Breast epithelium (tissue), 4 donors: ENCODE data around the gene CPPED1. TPM values are rescaled to one million over a fixed set of nuclear protein-coding genes. Genes with fewer than 3 reads are reported as not detected.

Experiments used
- DNase-seq, 2 donors: peaks; one replicate each; pipeline ENCODE4 v3.0.0-alpha.2; 2019; ENCODE audit warnings: low spot score in 2 of 2
- H3K27ac ChIP-seq, 2 donors: fragments of 200-600 bp; sonication (generic) in 1 of 2; one replicate each; pipeline ENCODE4 v1.5.1; 2016 to 2019; ENCODE audit warnings: mild to moderate bottlenecking in 1 of 2
- H3K27me3 ChIP-seq, 2 donors: fragments of 200-600 bp; sonication (generic) in 1 of 2; one replicate each; pipeline versions ENCODE4 v1.5.1 to v1.6.0; 2017 to 2019; ENCODE audit warnings: control low read depth in 1 of 2, mild to moderate bottlenecking in 1 of 2
- H3K36me3 ChIP-seq: fragments of 200-600 bp; one replicate; pipeline ENCODE4 v1.5.1; 2019
- H3K4me1 ChIP-seq, 2 donors: fragments of 200-600 bp; sonication (generic); one replicate each; pipeline ENCODE4 v1.5.1; 2016 to 2019; ENCODE audit warnings: control low read depth in 1 of 2
- H3K4me3 ChIP-seq, 3 donors: fragments of 200-600 bp; sonication (generic); 1 replicate in 2 of 3; 2 replicates in 1 of 3; pipeline ENCODE4 v1.5.1; 2016 to 2019; ENCODE audit warnings: mild to moderate bottlenecking in 3 of 3, moderate library complexity in 2 of 3
- H3K9me3 ChIP-seq, 2 donors: fragments of 200-600 bp; sonication (generic) in 1 of 2; one replicate each; pipeline ENCODE4 v1.5.1; 2016 to 2019; ENCODE audit warnings: control low read depth in 1 of 2
- POLR2A ChIP-seq: fragments of 450-650 bp; IDR thresholded peaks from one replicate; pipeline ENCODE4 v1.6.1; 2016; ENCODE audit warnings: antibody characterized with exemption, mild to moderate bottlenecking, moderate library complexity
- POLR2AphosphoS5 ChIP-seq, 3 donors: sonication (generic); formaldehyde crosslinking; IDR thresholded peaks; one replicate each; pipeline ENCODE4 v1.6.1; 2017; ENCODE audit warnings: antibody characterized with exemption in 3 of 3
- intact Hi-C: fragments of 100-400 bp; cut with DNase I; formaldehyde crosslinking; loops from one replicate; pipeline ENCODE4 v1.15.1; 2023; ENCODE audit warnings: low total_unique reads
- total RNA-seq, 3 donors: library from RNA; depleted of rRNA; stranded (reverse); fragments of >200 nt; gene quantifications; one replicate each; pipeline ENCODE4 v1.1.0, GENCODE V29; 2016
- TF ChIP-seq, protein P1 (sequence below), 3 donors: fragments of 450-650 bp; IDR thresholded peaks; one replicate each; pipeline ENCODE4 v1.5.1; 2016 to 2017; ENCODE audit warnings: antibody characterized with exemption in 3 of 3, mild to moderate bottlenecking in 3 of 3, moderate library complexity in 3 of 3

CPPED1 gene
- total RNA-seq, 3 donors from 2014 or later: 9.2 to 23.0 (median 16.4) TPM

DNA sequence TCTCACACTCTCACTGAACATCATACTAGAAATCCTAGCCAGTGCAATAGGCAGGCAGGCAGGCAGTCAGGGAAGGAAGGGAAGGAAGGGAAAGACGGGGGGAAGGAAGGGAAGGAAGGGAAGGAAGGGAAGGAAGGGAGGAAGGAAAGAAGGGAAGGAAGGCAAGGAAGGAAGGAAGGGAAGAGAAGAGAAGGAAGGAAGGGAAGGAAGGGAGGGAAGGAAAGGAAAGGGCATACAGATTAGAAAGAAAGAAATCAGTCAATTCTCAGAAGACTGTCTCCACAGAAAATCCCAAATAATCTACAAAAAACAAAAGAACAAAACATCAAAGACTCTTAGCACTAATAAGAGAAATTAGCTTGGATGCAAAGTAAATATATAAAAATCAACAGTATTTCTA is 93.9 kb downstream of the CPPED1 start:
- intact Hi-C loops: no loop called here
- no peaks in the 10 kb centered on the region for H3K27me3 ChIP-seq
- no peak for DNase-seq
- H3K36me3 ChIP-seq: no peaks in the 10 kb centered on the region
- H3K4me3 ChIP-seq: no peak overlapping the region
- TF ChIP-seq POLR2AphosphoS5 (IDR thresholded peaks at IDR 0.05) (no peak), POLR2A (no peak)
- TF ChIP-seq, protein P1, sequence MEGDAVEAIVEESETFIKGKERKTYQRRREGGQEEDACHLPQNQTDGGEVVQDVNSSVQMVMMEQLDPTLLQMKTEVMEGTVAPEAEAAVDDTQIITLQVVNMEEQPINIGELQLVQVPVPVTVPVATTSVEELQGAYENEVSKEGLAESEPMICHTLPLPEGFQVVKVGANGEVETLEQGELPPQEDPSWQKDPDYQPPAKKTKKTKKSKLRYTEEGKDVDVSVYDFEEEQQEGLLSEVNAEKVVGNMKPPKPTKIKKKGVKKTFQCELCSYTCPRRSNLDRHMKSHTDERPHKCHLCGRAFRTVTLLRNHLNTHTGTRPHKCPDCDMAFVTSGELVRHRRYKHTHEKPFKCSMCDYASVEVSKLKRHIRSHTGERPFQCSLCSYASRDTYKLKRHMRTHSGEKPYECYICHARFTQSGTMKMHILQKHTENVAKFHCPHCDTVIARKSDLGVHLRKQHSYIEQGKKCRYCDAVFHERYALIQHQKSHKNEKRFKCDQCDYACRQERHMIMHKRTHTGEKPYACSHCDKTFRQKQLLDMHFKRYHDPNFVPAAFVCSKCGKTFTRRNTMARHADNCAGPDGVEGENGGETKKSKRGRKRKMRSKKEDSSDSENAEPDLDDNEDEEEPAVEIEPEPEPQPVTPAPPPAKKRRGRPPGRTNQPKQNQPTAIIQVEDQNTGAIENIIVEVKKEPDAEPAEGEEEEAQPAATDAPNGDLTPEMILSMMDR (IDR thresholded peaks at IDR 0.05): no peak
- H3K4me1 ChIP-seq: no peaks in the 10 kb centered on the region
- no peaks in the 10 kb centered on the region for H3K9me3 ChIP-seq
- no peak overlapping the region for H3K27ac ChIP-seq

- H3K27ac ChIP-seq: no peak overlapping the region
- no peak for DNase-seq
- TF ChIP-seq, protein P1 (IDR thresholded peaks at IDR 0.05): no peak
- TF ChIP-seq POLR2A: no peak
- TF ChIP-seq POLR2AphosphoS5 (IDR thresholded peaks at IDR 0.05): no peak
- H3K4me3 ChIP-seq: no peak overlapping the region
- no peaks in the 10 kb centered on the region for H3K4me1 ChIP-seq
- no peaks in the 10 kb centered on the region for H3K27me3 ChIP-seq
- no peaks in the 10 kb centered on the region for H3K36me3 ChIP-seq
- intact Hi-C loops: no loop called here
- H3K9me3 ChIP-seq: no peaks in the 10 kb centered on the region
Measured at GRCh38 chr16:12708266-12708665, 95.4 kb downstream of the CPPED1 start.

- no peak for DNase-seq
- H3K4me3 ChIP-seq: no peak overlapping the region
- intact Hi-C loops: no loop called here
- no peaks in the 10 kb centered on the region for H3K36me3 ChIP-seq
- no peak overlapping the region for H3K27ac ChIP-seq
- H3K27me3 ChIP-seq: no peaks in the 10 kb centered on the region
- TF ChIP-seq, protein P1 (IDR thresholded peaks at IDR 0.05): no peak
- no peak for TF ChIP-seq POLR2A
- TF ChIP-seq POLR2AphosphoS5 (IDR thresholded peaks at IDR 0.05): no peak
- H3K9me3 ChIP-seq: no peaks in the 10 kb centered on the region
- H3K4me1 ChIP-seq: no peaks in the 10 kb centered on the region
Measured at GRCh38 chr16:12706628-12707027, 97.1 kb downstream of the CPPED1 start.

DNA sequence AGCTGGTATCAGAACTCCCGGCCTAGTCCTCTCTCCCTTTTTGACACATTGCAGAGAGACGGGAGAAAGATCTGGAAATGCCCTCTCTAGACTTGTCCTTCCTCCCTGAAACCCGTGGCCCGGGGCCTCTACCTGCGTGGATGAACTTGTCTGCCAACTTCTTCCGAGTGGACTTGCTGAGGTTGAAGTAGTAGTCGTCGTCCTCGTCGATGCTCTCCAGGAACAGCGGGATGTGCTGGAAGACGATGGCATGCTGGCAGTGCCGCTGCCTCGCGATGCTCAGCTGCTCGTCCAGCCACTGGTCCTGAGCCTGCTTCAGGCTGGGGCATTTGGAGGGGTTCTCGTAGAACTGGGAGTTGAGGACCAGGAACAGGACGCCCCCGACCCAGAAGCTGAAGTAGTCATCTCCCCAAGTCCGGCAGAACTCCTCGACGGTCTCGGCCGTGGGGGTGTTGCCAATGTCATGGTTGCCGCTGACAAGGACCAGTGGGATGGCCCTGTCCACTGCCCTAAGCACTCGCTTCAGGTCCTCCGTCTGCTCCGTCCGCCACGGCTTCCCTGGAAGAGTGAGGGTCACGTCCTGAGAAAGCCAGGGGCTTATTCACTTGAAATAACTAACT is 99.1 kb downstream of the CPPED1 start:
- DNase-seq: no peak
- no peak overlapping the region for H3K27ac ChIP-seq
- H3K9me3 ChIP-seq: no peaks in the 10 kb centered on the region
- no peaks in the 10 kb centered on the region for H3K36me3 ChIP-seq
- H3K27me3 ChIP-seq: no peaks in the 10 kb centered on the region
- H3K4me3 ChIP-seq: no peak overlapping the region
- intact Hi-C loops: no loop called here
- TF ChIP-seq POLR2A: no peak
- no peak for TF ChIP-seq POLR2AphosphoS5 (IDR thresholded peaks at IDR 0.05)
- TF ChIP-seq, protein P1 (IDR thresholded peaks at IDR 0.05): no peak
- no peaks in the 10 kb centered on the region for H3K4me1 ChIP-seq

DNA sequence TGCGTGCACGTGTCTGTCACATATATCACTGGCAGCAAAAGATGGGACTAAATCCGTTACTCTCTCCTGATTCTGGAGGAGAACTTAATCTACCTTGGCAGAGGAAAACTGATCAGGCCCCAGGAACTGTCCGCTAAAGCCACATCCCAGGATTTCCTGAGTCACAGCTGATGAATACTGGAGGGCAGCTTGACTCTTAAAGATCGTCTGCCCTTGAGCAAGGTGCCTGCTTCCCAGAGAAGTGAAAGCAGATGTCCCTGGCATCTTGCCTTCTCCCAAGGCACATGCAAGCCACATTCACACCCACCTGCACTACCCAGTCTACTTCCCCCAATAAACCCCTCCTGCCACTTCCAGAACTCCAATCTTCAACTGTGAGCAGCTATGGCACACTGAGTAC is 99.8 kb downstream of the CPPED1 start:
- intact Hi-C loops: no loop called here
- Histone ChIP-seq H3K27me3 (no peaks in the 10 kb centered on the region), H3K27ac (no peak overlapping the region), H3K9me3 (no peaks in the 10 kb centered on the region), H3K4me3 (no peak overlapping the region), H3K36me3 (no peaks in the 10 kb centered on the region), H3K4me1 (no peaks in the 10 kb centered on the region)
- no peak for DNase-seq
- TF ChIP-seq POLR2AphosphoS5 (IDR thresholded peaks at IDR 0.05) (no peak), POLR2A (no peak)
- TF ChIP-seq, protein P1 (IDR thresholded peaks at IDR 0.05): no peak
